ENCODE measurements around the gene EMC10. TPM values are rescaled to one million over a fixed set of nuclear protein-coding genes. Genes with fewer than 3 reads are reported as not detected.

Gene EMC10
- total and polyA plus RNA-seq, 4 donors = 17.1 to 132 (median 40.5) TPM

DNA sequence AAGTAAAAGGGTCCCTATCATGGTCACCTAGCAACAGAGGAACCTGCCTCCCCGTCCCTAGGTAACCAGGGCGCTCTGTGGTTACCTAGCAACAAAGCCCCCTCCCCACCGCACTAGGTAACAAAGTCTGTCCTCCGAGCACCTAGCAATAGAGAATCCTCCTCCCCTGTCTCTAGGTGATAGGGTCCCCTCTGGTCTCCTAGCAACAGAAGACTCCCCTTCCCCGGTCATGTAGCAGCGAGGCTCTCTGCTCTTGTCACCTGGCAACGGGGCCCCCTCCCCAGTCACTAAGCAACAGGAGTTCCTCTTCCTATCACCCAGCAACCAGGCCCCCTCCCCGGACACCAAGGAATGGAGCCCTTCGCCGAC lies 34.4 kb downstream of the EMC10 start:
- Histone ChIP-seq H3K27me3 (ENCODE audit: control insufficient read depth in 4 of 4, insufficient read depth in 4 of 4, low read length in 3 of 4) (no peaks in the 10 kb centered on the region), H3K9me3 (ENCODE audit: control insufficient read depth in 4 of 4, low read length in 3 of 4) (no peaks in the 10 kb centered on the region), H3K9ac (ENCODE audit: low read depth in 1 of 2, low read length in 2 of 2) (peak overlapping the region; percentile 15 to 21), H3K4me1 (ENCODE audit: control insufficient read depth in 4 of 4, insufficient read depth in 4 of 4, low read length in 3 of 4) (peaks cover 10 to 26% (median 18%) of the 10 kb centered on the region in 4 donors), H3K36me3 (ENCODE audit: control insufficient read depth in 4 of 4, insufficient read depth in 3 of 4, low read depth in 1 of 4, low read length in 3 of 4) (no peaks in the 10 kb centered on the region), H3K4me3 (ENCODE audit: low read depth in 1 of 3, low read length in 3 of 3) (peak overlapping the region; percentile 54 to 73 (median 71)), H3K27ac (ENCODE audit: low read depth in 1 of 2, low read length in 2 of 2) (peak overlapping the region in 1 of 2 donors; percentile 89)
- 7% methylated on average over 10 of the region's 10 CpGs for WGBS
- DNase-seq (ENCODE audit: low spot score) = no peak
- TF ChIP-seq FOXA2 (IDR thresholded peaks at IDR 0.05) (no peak), EGR1 (IDR thresholded peaks at IDR 0.05; ENCODE audit: low read depth in 2 of 2) (no peak), RXRA (IDR thresholded peaks at IDR 0.05) (no peak), HNF4G (IDR thresholded peaks at IDR 0.05) (no peak), YY1 (IDR thresholded peaks at IDR 0.05) (no peak), GABPA (IDR thresholded peaks at IDR 0.05 in 1 of 2, conservative IDR thresholded peaks at IDR 0.05 in 1 of 2) (no peak), NR2F2 (IDR thresholded peaks at IDR 0.05) (no peak), HNF4A (conservative IDR thresholded peaks at IDR 0.05) (no peak), TAF1 (conservative IDR thresholded peaks at IDR 0.05) (no peak), JUND (IDR thresholded peaks at IDR 0.05) (no peak), FOXA1 (IDR thresholded peaks at IDR 0.05) (no peak), SP1 (IDR thresholded peaks at IDR 0.05) (no peak)
- TF ChIP-seq, protein P1, sequence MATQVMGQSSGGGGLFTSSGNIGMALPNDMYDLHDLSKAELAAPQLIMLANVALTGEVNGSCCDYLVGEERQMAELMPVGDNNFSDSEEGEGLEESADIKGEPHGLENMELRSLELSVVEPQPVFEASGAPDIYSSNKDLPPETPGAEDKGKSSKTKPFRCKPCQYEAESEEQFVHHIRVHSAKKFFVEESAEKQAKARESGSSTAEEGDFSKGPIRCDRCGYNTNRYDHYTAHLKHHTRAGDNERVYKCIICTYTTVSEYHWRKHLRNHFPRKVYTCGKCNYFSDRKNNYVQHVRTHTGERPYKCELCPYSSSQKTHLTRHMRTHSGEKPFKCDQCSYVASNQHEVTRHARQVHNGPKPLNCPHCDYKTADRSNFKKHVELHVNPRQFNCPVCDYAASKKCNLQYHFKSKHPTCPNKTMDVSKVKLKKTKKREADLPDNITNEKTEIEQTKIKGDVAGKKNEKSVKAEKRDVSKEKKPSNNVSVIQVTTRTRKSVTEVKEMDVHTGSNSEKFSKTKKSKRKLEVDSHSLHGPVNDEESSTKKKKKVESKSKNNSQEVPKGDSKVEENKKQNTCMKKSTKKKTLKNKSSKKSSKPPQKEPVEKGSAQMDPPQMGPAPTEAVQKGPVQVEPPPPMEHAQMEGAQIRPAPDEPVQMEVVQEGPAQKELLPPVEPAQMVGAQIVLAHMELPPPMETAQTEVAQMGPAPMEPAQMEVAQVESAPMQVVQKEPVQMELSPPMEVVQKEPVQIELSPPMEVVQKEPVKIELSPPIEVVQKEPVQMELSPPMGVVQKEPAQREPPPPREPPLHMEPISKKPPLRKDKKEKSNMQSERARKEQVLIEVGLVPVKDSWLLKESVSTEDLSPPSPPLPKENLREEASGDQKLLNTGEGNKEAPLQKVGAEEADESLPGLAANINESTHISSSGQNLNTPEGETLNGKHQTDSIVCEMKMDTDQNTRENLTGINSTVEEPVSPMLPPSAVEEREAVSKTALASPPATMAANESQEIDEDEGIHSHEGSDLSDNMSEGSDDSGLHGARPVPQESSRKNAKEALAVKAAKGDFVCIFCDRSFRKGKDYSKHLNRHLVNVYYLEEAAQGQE (IDR thresholded peaks at IDR 0.05) = no peak
- TF ChIP-seq, protein P2, sequence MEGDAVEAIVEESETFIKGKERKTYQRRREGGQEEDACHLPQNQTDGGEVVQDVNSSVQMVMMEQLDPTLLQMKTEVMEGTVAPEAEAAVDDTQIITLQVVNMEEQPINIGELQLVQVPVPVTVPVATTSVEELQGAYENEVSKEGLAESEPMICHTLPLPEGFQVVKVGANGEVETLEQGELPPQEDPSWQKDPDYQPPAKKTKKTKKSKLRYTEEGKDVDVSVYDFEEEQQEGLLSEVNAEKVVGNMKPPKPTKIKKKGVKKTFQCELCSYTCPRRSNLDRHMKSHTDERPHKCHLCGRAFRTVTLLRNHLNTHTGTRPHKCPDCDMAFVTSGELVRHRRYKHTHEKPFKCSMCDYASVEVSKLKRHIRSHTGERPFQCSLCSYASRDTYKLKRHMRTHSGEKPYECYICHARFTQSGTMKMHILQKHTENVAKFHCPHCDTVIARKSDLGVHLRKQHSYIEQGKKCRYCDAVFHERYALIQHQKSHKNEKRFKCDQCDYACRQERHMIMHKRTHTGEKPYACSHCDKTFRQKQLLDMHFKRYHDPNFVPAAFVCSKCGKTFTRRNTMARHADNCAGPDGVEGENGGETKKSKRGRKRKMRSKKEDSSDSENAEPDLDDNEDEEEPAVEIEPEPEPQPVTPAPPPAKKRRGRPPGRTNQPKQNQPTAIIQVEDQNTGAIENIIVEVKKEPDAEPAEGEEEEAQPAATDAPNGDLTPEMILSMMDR (IDR thresholded peaks at IDR 0.05; ENCODE audit: low read depth, low read length, missing input control) = no peak
- TF ChIP-seq, protein P3, sequence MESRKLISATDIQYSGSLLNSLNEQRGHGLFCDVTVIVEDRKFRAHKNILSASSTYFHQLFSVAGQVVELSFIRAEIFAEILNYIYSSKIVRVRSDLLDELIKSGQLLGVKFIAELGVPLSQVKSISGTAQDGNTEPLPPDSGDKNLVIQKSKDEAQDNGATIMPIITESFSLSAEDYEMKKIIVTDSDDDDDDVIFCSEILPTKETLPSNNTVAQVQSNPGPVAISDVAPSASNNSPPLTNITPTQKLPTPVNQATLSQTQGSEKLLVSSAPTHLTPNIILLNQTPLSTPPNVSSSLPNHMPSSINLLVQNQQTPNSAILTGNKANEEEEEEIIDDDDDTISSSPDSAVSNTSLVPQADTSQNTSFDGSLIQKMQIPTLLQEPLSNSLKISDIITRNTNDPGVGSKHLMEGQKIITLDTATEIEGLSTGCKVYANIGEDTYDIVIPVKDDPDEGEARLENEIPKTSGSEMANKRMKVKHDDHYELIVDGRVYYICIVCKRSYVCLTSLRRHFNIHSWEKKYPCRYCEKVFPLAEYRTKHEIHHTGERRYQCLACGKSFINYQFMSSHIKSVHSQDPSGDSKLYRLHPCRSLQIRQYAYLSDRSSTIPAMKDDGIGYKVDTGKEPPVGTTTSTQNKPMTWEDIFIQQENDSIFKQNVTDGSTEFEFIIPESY (IDR thresholded peaks at IDR 0.05) = no peak
- TF ChIP-seq, protein P4, sequence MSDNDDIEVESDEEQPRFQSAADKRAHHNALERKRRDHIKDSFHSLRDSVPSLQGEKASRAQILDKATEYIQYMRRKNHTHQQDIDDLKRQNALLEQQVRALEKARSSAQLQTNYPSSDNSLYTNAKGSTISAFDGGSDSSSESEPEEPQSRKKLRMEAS (IDR thresholded peaks at IDR 0.05) = no peak
